HCT116 (cell line): Measurements from ENCODE around the gene SLC66A1. TPM values are rescaled to one million over a fixed set of nuclear protein-coding genes. Genes with fewer than 3 reads are reported as not detected.
A peak's percentile ranks its signal among the peaks of the same experiment; 100 is the strongest.

Experiments
- ATAC-seq: fragments of 200-7000 bp; cut with Tn5 transposase; 2 replicates; pipeline ENCODE4 v1.9.1; 2020; ENCODE audit warnings: mild to moderate bottlenecking, moderate library complexity
- BruUV-seq: library from RNA; stranded (reverse); fragments of 400-500 nt; replicated peaks from 2 replicates; lab custom pipeline; 2021; lab: Mats Ljungman, UMichigan
- CTCF ChIA-PET: fragments of 300-600 bp; sonication (Branson Sonifier 250); formaldehyde crosslinking; loops from one replicate; lab custom pipeline; 2021; ENCODE audit warnings: antibody characterized with exemption; lab: Charles Lee
- POLR2A ChIA-PET: fragments of 300-600, 350-600 bp; sonication (Branson Sonifier 250); formaldehyde crosslinking; loops from one replicate; lab custom pipeline; 2021; ENCODE audit warnings: antibody characterized with exemption; lab: Charles Lee
- RAD21 ChIA-PET, 2 experiments: fragments of 300-600 bp; sonication (Branson Sonifier 250); formaldehyde crosslinking; loops; one replicate each; lab custom pipeline; 2023; ENCODE audit warnings: low total read pairs in 2 of 2; ENCODE audit not compliant: uncharacterized antibody in 2 of 2, unreplicated experiment in 2 of 2, low non-redundant PET in 1 of 2; lab: Charles Lee
- DNase-seq: peaks from one replicate; pipeline ENCODE4 v3.0.0-alpha.2; 2010; ENCODE audit warnings: low read depth, low spot score
- H2AFZ ChIP-seq: fragments of 200-600 bp; shearing (Covaris generic), sonication (generic); 2 replicates; pipeline ENCODE4 v1.6.1; 2017; ENCODE audit warnings: low read depth, mixed run types, mixed read lengths, antibody characterized with exemption, low read length; ENCODE audit not compliant: poor library complexity, severe bottlenecking
- H3K27ac ChIP-seq: 2 replicates; pipeline ENCODE4 v1.5.1; 2012; ENCODE audit warnings: low read depth, low read length
- H3K27me3 ChIP-seq: fragments of 200-600 bp; sonication (generic); 2 replicates; pipeline ENCODE4 v1.6.1; 2016; ENCODE audit warnings: mixed run types, low read length, mixed read lengths; ENCODE audit not compliant: insufficient read depth
- H3K36me3 ChIP-seq, 2 experiments: fragments of 200-500 bp in 1 of 2; fragments of 200-600 bp in 1 of 2; sonication (Bioruptor generic) in 1 of 2; sonication (generic) in 1 of 2; 2 replicates each; pipeline versions ENCODE4 v1.5.1 to v1.6.1; 2014 to 2016; ENCODE audit warnings: low read length in 2 of 2, inconsistent platforms in 1 of 2, mixed read lengths in 1 of 2, mixed run types in 1 of 2; ENCODE audit not compliant: insufficient read depth in 2 of 2, control insufficient read depth in 1 of 2
- H3K4me1 ChIP-seq, 2 experiments: fragments of 200-600 bp in 1 of 2; sonication (generic) in 1 of 2; 2 replicates each; pipeline versions ENCODE4 v1.5.1 to v1.6.1; 2012 to 2017; ENCODE audit warnings: low read length in 2 of 2, inconsistent platforms in 1 of 2, mild to moderate bottlenecking in 1 of 2, mixed read lengths in 1 of 2, mixed run types in 1 of 2, moderate library complexity in 1 of 2; ENCODE audit not compliant: insufficient read depth in 2 of 2, control insufficient read depth in 1 of 2
- H3K4me2 ChIP-seq: fragments of 200-600 bp; sonication (generic); 2 replicates; pipeline ENCODE4 v1.6.1; 2017; ENCODE audit warnings: mixed run types, low read length, mixed read lengths
- H3K4me3 ChIP-seq, 2 experiments: fragments of 200-600 bp in 1 of 2; sonication (generic) in 1 of 2; replicated peaks in 1 of 2; 2 replicates each; pipeline ENCODE4 v1.5.1; 2011 to 2016; ENCODE audit warnings: low read length in 2 of 2, control low read depth in 1 of 2, low read depth in 1 of 2, mild to moderate bottlenecking in 1 of 2, mixed read lengths in 1 of 2, mixed run types in 1 of 2
- H3K79me2 ChIP-seq: fragments of 200-600 bp; sonication (generic); 2 replicates; pipeline ENCODE4 v1.6.1; 2017; ENCODE audit warnings: mild to moderate bottlenecking, mixed run types, low read length, moderate library complexity, mixed read lengths; ENCODE audit not compliant: insufficient read depth
- H3K9ac ChIP-seq: fragments of 200-600 bp; sonication (generic); 2 replicates; pipeline ENCODE4 v1.6.1; 2016; ENCODE audit warnings: low read length, mixed read lengths
- H3K9me2 ChIP-seq: fragments of 200-600 bp; sonication (generic), shearing (Covaris generic); 2 replicates; pipeline ENCODE4 v1.6.1; 2017; ENCODE audit warnings: mixed run types, mild to moderate bottlenecking, moderate library complexity; ENCODE audit not compliant: insufficient read depth
- H3K9me3 ChIP-seq, 2 experiments: fragments of 200-500 bp in 1 of 2; fragments of 200-600 bp in 1 of 2; sonication (Bioruptor generic) in 1 of 2; sonication (generic) in 1 of 2; 2 replicates each; pipeline ENCODE4 v1.6.1; 2014 to 2017; ENCODE audit warnings: low read length in 2 of 2, mixed read lengths in 2 of 2, inconsistent platforms in 1 of 2, low read depth in 1 of 2, mild to moderate bottlenecking in 1 of 2, mixed run types in 1 of 2, moderate library complexity in 1 of 2; ENCODE audit not compliant: control insufficient read depth in 1 of 2, insufficient read depth in 1 of 2
- H4K20me1 ChIP-seq: fragments of 200-600 bp; sonication (generic), shearing (Covaris generic); 2 replicates; pipeline ENCODE4 v1.6.1; 2017; ENCODE audit warnings: mixed run types, mild to moderate bottlenecking, moderate library complexity; ENCODE audit not compliant: insufficient read depth
- CBX3 ChIP-seq: IDR thresholded peaks from 2 replicates; pipeline ENCODE4 v1.6.1; 2012; ENCODE audit warnings: low read depth
- CTCF ChIP-seq, 3 experiments: fragments of 200-600 bp in 1 of 3; sonication (generic) in 1 of 3; IDR thresholded peaks in 2 of 3; conservative IDR thresholded peaks in 1 of 3; 2 replicates each; pipeline ENCODE4 v1.5.1; 2012 to 2017; ENCODE audit warnings: low read depth in 2 of 3, low read length in 2 of 3, antibody characterized with exemption in 1 of 3, borderline replicate concordance in 1 of 3, control low read depth in 1 of 3, mild to moderate bottlenecking in 1 of 3, mixed read lengths in 1 of 3, mixed run types in 1 of 3, moderate library complexity in 1 of 3; ENCODE audit not compliant: insufficient read depth in 1 of 3
- ELF1 ChIP-seq: IDR thresholded peaks from 2 replicates; pipeline ENCODE4 v1.6.1; 2012; ENCODE audit warnings: low read depth, borderline replicate concordance
- JUND ChIP-seq: IDR thresholded peaks from 2 replicates; pipeline ENCODE4 v1.6.1; 2012
- POLR2A ChIP-seq: IDR thresholded peaks from 2 replicates; pipeline ENCODE4 v1.7.0; 2011; ENCODE audit warnings: borderline replicate concordance; ENCODE audit not compliant: insufficient read depth, insufficient read length; ENCODE audit errors: extremely low read depth
- RAD21 ChIP-seq: IDR thresholded peaks from 2 replicates; pipeline ENCODE4 v1.6.1; 2012; ENCODE audit warnings: low read depth, mild to moderate bottlenecking
- SIN3A ChIP-seq: IDR thresholded peaks from 2 replicates; pipeline ENCODE4 v1.6.1; 2012; ENCODE audit warnings: low read depth
- SP1 ChIP-seq: IDR thresholded peaks from 2 replicates; pipeline ENCODE4 v1.6.1; 2012; ENCODE audit warnings: low read depth
- SRF ChIP-seq: IDR thresholded peaks from 2 replicates; pipeline ENCODE4 v1.6.1; 2012; ENCODE audit warnings: low read depth
- TCF7L2 ChIP-seq: IDR thresholded peaks from 2 replicates; pipeline ENCODE4 v1.7.0; 2011; ENCODE audit warnings: borderline replicate concordance, inconsistent platforms; ENCODE audit not compliant: insufficient read depth, insufficient read length; ENCODE audit errors: extremely low read depth
- ZNF274 ChIP-seq: fragments of 200-500 bp; sonication (Bioruptor generic); IDR thresholded peaks from 2 replicates; pipeline ENCODE4 v1.6.1; 2014; ENCODE audit warnings: mild to moderate bottlenecking, low read depth, low read length, inconsistent platforms
- intact Hi-C: fragments of 100-400 bp; cut with micrococcal nuclease; formaldehyde crosslinking; loops from 2 replicates; pipeline ENCODE4 v1.10.0; 2022
- total RNA-seq: library from RNA; stranded (reverse); gene quantifications from one replicate; pipeline ENCODE4 v1.2.1, GENCODE V29; 2021; ENCODE audit not compliant: unreplicated experiment
- TF ChIP-seq, protein P1 (sequence below): IDR thresholded peaks from 2 replicates; pipeline ENCODE4 v1.6.1; 2012

The SLC66A1 gene
- total RNA-seq, 1 experiment from 2014 or later = 11.1 TPM

DNA sequence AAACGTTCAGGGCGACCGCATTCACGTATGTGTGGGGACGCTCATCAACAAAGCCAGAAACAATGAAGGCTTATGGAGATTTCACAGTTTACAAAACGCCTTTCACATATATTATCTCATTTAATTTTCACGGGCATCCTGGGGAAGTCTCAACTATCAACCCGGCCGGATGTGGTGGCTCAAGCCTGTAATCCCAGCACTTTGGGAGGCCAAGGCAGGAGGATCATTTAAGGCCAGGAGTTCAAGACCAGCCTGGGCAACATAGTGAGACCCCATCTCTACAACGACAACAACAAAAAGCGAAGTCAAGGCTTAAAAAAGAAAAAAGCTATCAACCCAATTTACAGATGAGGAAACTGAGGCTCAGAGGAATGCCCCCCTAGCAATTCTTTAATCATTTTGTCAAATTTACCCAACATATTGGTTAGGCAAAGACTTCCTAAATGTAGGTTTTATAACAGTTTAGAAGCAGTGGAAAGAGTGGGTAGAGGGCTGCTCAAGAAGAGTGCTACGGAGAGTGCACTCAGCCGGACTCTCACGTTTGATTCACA, 28.3 kb downstream of the SLC66A1 start:
- ATAC-seq (no peak), DNase-seq (no peak)
- Histone ChIP-seq H3K4me1 (peaks cover 26 to 38% of the 10 kb centered on the region in 2 experiments), H3K9me2 (no peaks in the 10 kb centered on the region), H3K79me2 (no peaks in the 10 kb centered on the region), H3K9ac (no peak overlapping the region), H3K4me2 (no peak overlapping the region), H4K20me1 (no peaks in the 10 kb centered on the region), H3K9me3 (no peaks in the 10 kb centered on the region), H2AFZ (no peak overlapping the region), H3K36me3 (no peaks in the 10 kb centered on the region; a peak in 1 of 4 replicates), H3K27me3 (no peaks in the 10 kb centered on the region), H3K4me3 (no peak overlapping the region), H3K27ac (no peak overlapping the region)
- ChIA-PET CTCF (no interaction called here), POLR2A (no interaction called here), RAD21 (no interaction called here)
- intact Hi-C loops = loop anchor here (5.0 kb wide), 1 partner anchor 147 kb away; the partner anchor contains the start of gene CAPZB
- TF ChIP-seq JUND (no peak), SIN3A (no peak), CTCF (IDR thresholded peaks at IDR 0.05 in 2 of 3, conservative IDR thresholded peaks at IDR 0.05 in 1 of 3; ENCODE audit: borderline replicate concordance in 1 of 3, insufficient read depth in 1 of 3, low read depth in 2 of 3, low read length in 2 of 3) (no peak)
- no TSS peak for BruUV-seq

GRCh38 chr1:19341201-19342061, 29.3 kb downstream of the SLC66A1 start:
- H3K27me3 ChIP-seq = no peaks in the 10 kb centered on the region
- TF ChIP-seq CTCF (IDR thresholded peaks at IDR 0.05 in 2 of 3, conservative IDR thresholded peaks at IDR 0.05 in 1 of 3; ENCODE audit: borderline replicate concordance in 1 of 3, insufficient read depth in 1 of 3, low read depth in 2 of 3, low read length in 2 of 3) (peak; percentile 32 to 94 (median 87); a peak in 5 of 6 replicates), JUND (no peak), TCF7L2 (no peak), ZNF274 (no peak), CBX3 (no peak), SRF (no peak), ELF1 (no peak), POLR2A (no peak), RAD21 (peak; percentile 53), SP1 (no peak)
- TF ChIP-seq, protein P1, sequence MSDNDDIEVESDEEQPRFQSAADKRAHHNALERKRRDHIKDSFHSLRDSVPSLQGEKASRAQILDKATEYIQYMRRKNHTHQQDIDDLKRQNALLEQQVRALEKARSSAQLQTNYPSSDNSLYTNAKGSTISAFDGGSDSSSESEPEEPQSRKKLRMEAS = no peak
- TF ChIP-seq, all 23 proteins: peak for 2
- H3K4me3 ChIP-seq = no peak overlapping the region
- no peaks in the 10 kb centered on the region; a peak in 1 of 4 replicates for H3K36me3 ChIP-seq
- H3K9me2 ChIP-seq = no peaks in the 10 kb centered on the region
- H3K9ac ChIP-seq = no peak overlapping the region
- BruUV-seq = no TSS peak
- peak overlapping the region; percentile 19; the same call in 1 of the 2 replicates for H3K4me2 ChIP-seq
- CTCF ChIA-PET = interaction anchor here (0.8 to 1.6 kb wide), 2 partner anchors 310 to 313 kb away, joined by 3 to 6 read pairs; no protein-coding TSS in a partner anchor
- H2AFZ ChIP-seq = no peak overlapping the region
- H4K20me1 ChIP-seq = no peaks in the 10 kb centered on the region
- intact Hi-C loops = loop anchor here (5.0 kb wide), 1 partner anchor 146 kb away; the partner anchor contains the start of gene CAPZB
- POLR2A ChIA-PET = no interaction called here
- RAD21 ChIA-PET = no interaction called here
- ATAC-seq (peak; percentile 81), DNase-seq (peak; percentile 62)
- no peak overlapping the region for H3K27ac ChIP-seq
- H3K4me1 ChIP-seq = peaks cover 25 to 30% of the 10 kb centered on the region in 2 experiments
- H3K79me2 ChIP-seq = no peaks in the 10 kb centered on the region
- H3K9me3 ChIP-seq = no peaks in the 10 kb centered on the region
